HepG2 (cell line): Measurements from ENCODE around the gene MEIOC. TPM values are rescaled to one million over a fixed set of nuclear protein-coding genes. Genes with fewer than 3 reads are reported as not detected.

Source experiments
- ADNP ChIP-seq: sonication (generic); formaldehyde crosslinking; IDR thresholded peaks from 2 replicates; pipeline ENCODE4 v1.4.0; 2020; ENCODE audit warnings: missing genetic modification reagents
- CC2D1A ChIP-seq: sonication (generic); formaldehyde crosslinking; IDR thresholded peaks from 2 replicates; pipeline ENCODE4 v1.8.1; 2023; ENCODE audit warnings: mild to moderate bottlenecking, missing genetic modification reagents
- DMAP1 ChIP-seq: IDR thresholded peaks from 2 replicates; pipeline ENCODE4 v1.6.1; 2016
- FOSL2 ChIP-seq: sonication (generic); formaldehyde crosslinking; IDR thresholded peaks from 2 replicates; pipeline ENCODE4 v1.4.0; 2020; ENCODE audit warnings: missing genetic modification reagents
- HDAC1 ChIP-seq: sonication (generic); formaldehyde crosslinking; IDR thresholded peaks from 2 replicates; pipeline ENCODE4 v1.5.1; 2020; ENCODE audit warnings: mild to moderate bottlenecking, missing genetic modification reagents
- SNAPC4 ChIP-seq: sonication (generic); formaldehyde crosslinking; IDR thresholded peaks from 2 replicates; pipeline ENCODE4 v1.4.0; 2020; ENCODE audit warnings: mild to moderate bottlenecking, missing genetic modification reagents
- SNAPC5 ChIP-seq: sonication (generic); formaldehyde crosslinking; IDR thresholded peaks from 2 replicates; pipeline ENCODE4 v1.8.1; 2023; ENCODE audit warnings: mild to moderate bottlenecking, missing genetic modification reagents, borderline replicate concordance
- USF2 ChIP-seq, 2 experiments: sonication (generic) in 1 of 2; formaldehyde crosslinking in 1 of 2; IDR thresholded peaks; 2 replicates each; pipeline versions ENCODE4 v1.5.1 to v1.6.1; 2011 to 2020; ENCODE audit warnings: borderline replicate concordance in 1 of 2, low read depth in 1 of 2, low read length in 1 of 2, mild to moderate bottlenecking in 1 of 2, missing genetic modification reagents in 1 of 2, moderate library complexity in 1 of 2
- ZNF160 ChIP-seq: sonication (generic); formaldehyde crosslinking; IDR thresholded peaks from 2 replicates; pipeline ENCODE4 v1.8.0; 2022; ENCODE audit warnings: mild to moderate bottlenecking, inconsistent platforms, missing genetic modification reagents
- ZNF318 ChIP-seq: sonication (generic); formaldehyde crosslinking; IDR thresholded peaks from 2 replicates; pipeline ENCODE4 v1.4.0; 2020; ENCODE audit warnings: mild to moderate bottlenecking, missing genetic modification reagents
- ZNF431 ChIP-seq: sonication (generic); formaldehyde crosslinking; IDR thresholded peaks from 2 replicates; pipeline ENCODE4 v1.9.0; 2022; ENCODE audit warnings: missing genetic modification reagents, low read depth, mild to moderate bottlenecking, borderline replicate concordance
- ZNF616 ChIP-seq: sonication (generic); formaldehyde crosslinking; IDR thresholded peaks from 2 replicates; pipeline ENCODE4 v1.5.0; 2020; ENCODE audit warnings: low read depth, mild to moderate bottlenecking, missing genetic modification reagents
- polyA plus RNA-seq, 8 experiments: library from polyadenylated mRNA; depleted of rRNA in 3 of 8; stranded (reverse) in 7 of 8; unstranded in 1 of 8; fragments of >200 nt; fragmentation: Illumina TruSeq in 4 of 8; extraction: Trizol in 4 of 8; gene quantifications; 2 replicates each; pipeline versions ENCODE4 v1.2.1 to v1.2.3, GENCODE V29; 2011 to 2016; ENCODE audit warnings: low read depth in 4 of 8, missing spikeins in 1 of 8, mixed read lengths in 1 of 8; ENCODE audit not compliant: insufficient read depth in 1 of 8
- total RNA-seq, 5 experiments: library from RNA; depleted of rRNA; stranded (reverse); fragments of >200 nt; fragmentation: Illumina TruSeq; extraction: Trizol; gene quantifications; 2 replicates each; pipeline ENCODE4 v1.2.3, GENCODE V29; 2016; ENCODE audit warnings: low read depth in 1 of 5

MEIOC gene
- total and polyA plus RNA-seq, 2 of the 13 experiments (the other 11 are each of a cell fraction or from before 2014, with no cell fraction given): 0.04 to 0.15 TPM

- TF ChIP-seq ZNF318 (CRISPR knock-in tag) (peak; percentile 42; the same call in 1 of the 2 replicates), SNAPC4 (CRISPR knock-in tag) (peak; percentile 90), ZNF616 (peak; percentile 91), ZNF160 (CRISPR knock-in tag) (peak; percentile 2; the same call in 1 of the 2 replicates), ADNP (no peak), HDAC1 (CRISPR knock-in tag) (peak; percentile 97), USF2 (IDR thresholded peaks at IDR 0.05; ENCODE audit: low read depth, low read length) (no peak), USF2 (CRISPR knock-in tag; IDR thresholded peaks at IDR 0.05; ENCODE audit: borderline replicate concordance) (peak; percentile 22; the same call in 1 of the 2 replicates), ZNF431 (peak; percentile 40), FOSL2 (CRISPR knock-in tag) (peak; percentile 36), CC2D1A (no peak), SNAPC5 (peak; percentile 84; the same call in 1 of the 2 replicates), DMAP1 (CRISPR knock-in tag) (peak; percentile 68)
Measured at GRCh38 chr17:44689477-44690217, 33.4 kb downstream of the MEIOC start, which contains the start of gene CCDC43 (continued).
